AG10803 (cell line): Measurements from ENCODE around the gene ANKRD23.

Experiments used
- DNase-seq: peaks from one replicate; pipeline ENCODE4 v3.0.0; 2010; ENCODE audit warnings: low read depth
- H3K4me3 ChIP-seq: 2 replicates; pipeline ENCODE4 v1.5.1; 2011; ENCODE audit warnings: mild to moderate bottlenecking, low read length, control low read depth
- CTCF ChIP-seq: conservative IDR thresholded peaks from 2 replicates; pipeline ENCODE4 v1.5.1; 2011; ENCODE audit warnings: mild to moderate bottlenecking, low read length, control low read depth, inconsistent platforms

Gene ANKRD23

GRCh38 chr2:96788442-96789244 lies 55.2 kb downstream of the ANKRD23 start:
- no peak overlapping the region for H3K4me3 ChIP-seq
- no peak for DNase-seq
- TF ChIP-seq CTCF = no peak
